GM23338 (cell line): Measurements from ENCODE around the gene LRIG1. TPM values are rescaled to one million over a fixed set of nuclear protein-coding genes. Genes with fewer than 3 reads are reported as not detected.

Experiments
- ATAC-seq: fragments of 200-7000 bp; cut with Tn5 transposase; 3 replicates; pipeline ENCODE4 v1.9.1; 2020
- DNase-seq: peaks from one replicate; pipeline ENCODE4 v3.0.0-alpha.2; 2015; ENCODE audit warnings: low spot score
- H2AFZ ChIP-seq: fragments of 200-600 bp; sonication (generic); 2 replicates; pipeline ENCODE4 v1.8.0; 2016; ENCODE audit warnings: antibody characterized with exemption, mild to moderate bottlenecking, moderate library complexity
- H3F3A ChIP-seq: fragments of 200-600 bp; sonication (generic); replicated peaks from 2 replicates; pipeline ENCODE4 v1.8.0; 2017; ENCODE audit warnings: antibody characterized with exemption, mixed run types, low read depth
- H3K27ac ChIP-seq: fragments of 200-600 bp; sonication (generic); 2 replicates; pipeline ENCODE4 v1.6.1; 2016; ENCODE audit warnings: low read depth
- H3K27me3 ChIP-seq: fragments of 200-600 bp; sonication (generic); 2 replicates; pipeline ENCODE4 v1.8.0; 2016; ENCODE audit warnings: mild to moderate bottlenecking, mixed run types, moderate library complexity; ENCODE audit not compliant: insufficient read depth
- H3K36me3 ChIP-seq: fragments of 200-600 bp; sonication (generic); 2 replicates; pipeline ENCODE4 v1.8.0; 2016; ENCODE audit warnings: mild to moderate bottlenecking; ENCODE audit not compliant: insufficient read depth
- H3K4me1 ChIP-seq: fragments of 200-600 bp; sonication (generic); 2 replicates; pipeline ENCODE4 v1.8.0; 2016; ENCODE audit warnings: mild to moderate bottlenecking, moderate library complexity; ENCODE audit not compliant: insufficient read depth
- H3K4me2 ChIP-seq: fragments of 200-600 bp; sonication (generic); 2 replicates; pipeline ENCODE4 v1.7.1; 2017; ENCODE audit warnings: mixed run types
- H3K4me3 ChIP-seq: fragments of 200-600 bp; sonication (generic); 2 replicates; pipeline ENCODE4 v1.6.1; 2016; ENCODE audit warnings: mixed run types
- H3K79me2 ChIP-seq: fragments of 200-600 bp; sonication (generic); replicated peaks from 2 replicates; pipeline ENCODE4 v1.8.0; 2017; ENCODE audit warnings: mild to moderate bottlenecking; ENCODE audit not compliant: insufficient read depth
- H3K9me2 ChIP-seq: fragments of 200-600 bp; sonication (generic); 2 replicates; pipeline ENCODE4 v1.8.0; 2017; ENCODE audit not compliant: insufficient read depth
- H4K20me1 ChIP-seq: fragments of 200-600 bp; sonication (generic); replicated peaks from 2 replicates; pipeline ENCODE4 v1.8.0; 2017; ENCODE audit warnings: mild to moderate bottlenecking; ENCODE audit not compliant: insufficient read depth
- H3K27ac Mint-ChIP-seq: 2 replicates; pipeline ENCODE4 v1.8.0; 2020; ENCODE audit warnings: inconsistent platforms, mild to moderate bottlenecking, moderate library complexity, mixed read lengths
- H3K27me3 Mint-ChIP-seq: 3 replicates; pipeline ENCODE4 v1.8.0; 2022; ENCODE audit warnings: low read depth, mild to moderate bottlenecking, moderate library complexity, mixed read lengths, inconsistent platforms; ENCODE audit not compliant: insufficient read depth, poor library complexity
- H3K36me3 Mint-ChIP-seq: 3 replicates; pipeline ENCODE4 v1.8.0; 2021; ENCODE audit warnings: low read depth, mild to moderate bottlenecking, inconsistent platforms, moderate library complexity, mixed read lengths
- H3K4me1 Mint-ChIP-seq: 3 replicates; pipeline ENCODE4 v1.8.0; 2020; ENCODE audit warnings: mild to moderate bottlenecking, inconsistent platforms, mixed read lengths
- H3K4me3 Mint-ChIP-seq: 3 replicates; pipeline ENCODE4 v1.8.0; 2021; ENCODE audit warnings: moderate library complexity, mild to moderate bottlenecking, inconsistent platforms, mixed read lengths
- H3K9me3 Mint-ChIP-seq: 3 replicates; pipeline ENCODE4 v1.8.0; 2020; ENCODE audit warnings: moderate library complexity, mild to moderate bottlenecking, inconsistent platforms, mixed read lengths
- CREB1 ChIP-seq: fragments of 250-450 bp; sonication (Bioruptor Pico); IDR thresholded peaks from 2 replicates; pipeline ENCODE4 v1.5.0; 2020; ENCODE audit warnings: low read depth, mild to moderate bottlenecking, moderate library complexity
- CTCF ChIP-seq, 2 experiments: fragments of 200-600 bp in 1 of 2; sonication (generic) in 1 of 2; conservative IDR thresholded peaks; 2 replicates each; pipeline versions ENCODE4 v1.5.1 to v1.6.1; 2016 to 2017; ENCODE audit warnings: antibody characterized with exemption in 2 of 2, low read depth in 2 of 2, mild to moderate bottlenecking in 2 of 2, moderate library complexity in 1 of 2
- EZH2 ChIP-seq: fragments of 200-600 bp; sonication (generic); IDR thresholded peaks from one replicate; pipeline ENCODE4 v1.8.0; 2017; ENCODE audit warnings: antibody characterized with exemption, mild to moderate bottlenecking, low read depth; ENCODE audit not compliant: unreplicated experiment
- EZH2phosphoT487 ChIP-seq: fragments of 200-600 bp; sonication (generic); IDR thresholded peaks from one replicate; pipeline ENCODE4 v1.8.1; 2018; ENCODE audit warnings: antibody characterized with exemption; ENCODE audit not compliant: unreplicated experiment
- JUNB ChIP-seq: IDR thresholded peaks from one replicate; pipeline ENCODE4 v1.6.1; 2016; ENCODE audit warnings: antibody characterized with exemption; ENCODE audit not compliant: unreplicated experiment
- NANOG ChIP-seq: IDR thresholded peaks from 2 replicates; pipeline ENCODE4 v1.6.1; 2016; ENCODE audit warnings: antibody characterized with exemption, borderline replicate concordance
- POLR2AphosphoS5 ChIP-seq: IDR thresholded peaks from 2 replicates; pipeline ENCODE4 v1.6.1; 2016; ENCODE audit warnings: antibody characterized with exemption, low read depth
- STAT1 ChIP-seq: IDR thresholded peaks from one replicate; pipeline ENCODE4 v1.6.1; 2016; ENCODE audit warnings: antibody characterized with exemption; ENCODE audit not compliant: unreplicated experiment
- ZNF114 ChIP-seq: fragments of 250-450 bp; sonication (Bioruptor Pico); IDR thresholded peaks from 2 replicates; pipeline ENCODE4 v1.5.0; 2020; ENCODE audit warnings: mild to moderate bottlenecking, moderate library complexity
- ZNF331 ChIP-seq: fragments of 250-450 bp; sonication (Bioruptor Pico); IDR thresholded peaks from 2 replicates; pipeline ENCODE4 v1.5.0; 2020; ENCODE audit warnings: low read depth, mild to moderate bottlenecking, moderate library complexity
- ZNF462 ChIP-seq: fragments of 250-450 bp; sonication (Bioruptor Pico); IDR thresholded peaks from 2 replicates; pipeline ENCODE4 v1.5.0; 2020; ENCODE audit warnings: mild to moderate bottlenecking, moderate library complexity
- polyA plus RNA-seq: library from polyadenylated mRNA; unstranded; fragments of >200 nt; fragmentation: Nextera tagmentation; extraction: Ambion mirVana; gene quantifications from 2 replicates; pipeline ENCODE4 v1.2.1, GENCODE V29; 2016
- total RNA-seq: library from RNA; depleted of rRNA; stranded (reverse); fragments of >200 nt; shearing (Covaris generic); gene quantifications from 2 replicates; pipeline ENCODE4 v1.2.3, GENCODE V29; 2014
- TF ChIP-seq, protein P1 (sequence below): IDR thresholded peaks from 2 replicates; pipeline ENCODE4 v1.6.1; 2016; ENCODE audit warnings: antibody characterized with exemption
- TF ChIP-seq, protein P2 (sequence below): IDR thresholded peaks from one replicate; pipeline ENCODE4 v1.6.1; 2018; ENCODE audit warnings: antibody characterized with exemption; ENCODE audit not compliant: unreplicated experiment

LRIG1 gene
- total and polyA plus RNA-seq, 2 experiments from 2014 or later: 40.0 to 134 TPM

DNA sequence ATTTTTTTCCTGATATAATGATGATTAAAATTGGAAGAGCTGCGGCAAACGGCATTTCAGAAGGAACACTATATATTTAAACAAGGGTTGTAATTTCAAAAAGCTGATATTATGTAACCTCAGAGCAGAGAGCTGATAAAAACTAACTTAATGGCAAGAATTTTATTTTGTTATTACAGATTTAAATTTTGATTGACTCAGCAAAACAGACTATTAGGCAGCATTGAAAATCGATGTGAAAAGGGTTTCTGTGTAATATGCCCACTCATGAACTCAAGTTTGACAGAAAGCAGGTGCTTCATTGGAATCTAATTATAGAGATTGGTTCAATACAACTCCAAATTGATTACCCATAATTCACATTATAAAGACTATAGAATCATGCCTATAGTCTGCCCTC lies 24.9 kb upstream of the LRIG1 start:
- H3K4me2 ChIP-seq: no peak overlapping the region
- H3K79me2 ChIP-seq: no peaks in the 10 kb centered on the region
- Mint-ChIP-seq H3K9me3 (no peaks in the 10 kb centered on the region), H3K27me3 (peaks cover 7% of the 10 kb centered on the region), H3K27ac (no peak overlapping the region), H3K4me3 (no peak overlapping the region), H3K4me1 (peaks cover 21% of the 10 kb centered on the region), H3K36me3 (no peaks in the 10 kb centered on the region)
- H3K27ac ChIP-seq: no peak overlapping the region
- H4K20me1 ChIP-seq: no peaks in the 10 kb centered on the region
- no peak for TF ChIP-seq CREB1
- TF ChIP-seq, protein P1, sequence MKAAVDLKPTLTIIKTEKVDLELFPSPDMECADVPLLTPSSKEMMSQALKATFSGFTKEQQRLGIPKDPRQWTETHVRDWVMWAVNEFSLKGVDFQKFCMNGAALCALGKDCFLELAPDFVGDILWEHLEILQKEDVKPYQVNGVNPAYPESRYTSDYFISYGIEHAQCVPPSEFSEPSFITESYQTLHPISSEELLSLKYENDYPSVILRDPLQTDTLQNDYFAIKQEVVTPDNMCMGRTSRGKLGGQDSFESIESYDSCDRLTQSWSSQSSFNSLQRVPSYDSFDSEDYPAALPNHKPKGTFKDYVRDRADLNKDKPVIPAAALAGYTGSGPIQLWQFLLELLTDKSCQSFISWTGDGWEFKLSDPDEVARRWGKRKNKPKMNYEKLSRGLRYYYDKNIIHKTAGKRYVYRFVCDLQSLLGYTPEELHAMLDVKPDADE: no peak
- no peak for TF ChIP-seq JUNB
- TF ChIP-seq, protein P2, sequence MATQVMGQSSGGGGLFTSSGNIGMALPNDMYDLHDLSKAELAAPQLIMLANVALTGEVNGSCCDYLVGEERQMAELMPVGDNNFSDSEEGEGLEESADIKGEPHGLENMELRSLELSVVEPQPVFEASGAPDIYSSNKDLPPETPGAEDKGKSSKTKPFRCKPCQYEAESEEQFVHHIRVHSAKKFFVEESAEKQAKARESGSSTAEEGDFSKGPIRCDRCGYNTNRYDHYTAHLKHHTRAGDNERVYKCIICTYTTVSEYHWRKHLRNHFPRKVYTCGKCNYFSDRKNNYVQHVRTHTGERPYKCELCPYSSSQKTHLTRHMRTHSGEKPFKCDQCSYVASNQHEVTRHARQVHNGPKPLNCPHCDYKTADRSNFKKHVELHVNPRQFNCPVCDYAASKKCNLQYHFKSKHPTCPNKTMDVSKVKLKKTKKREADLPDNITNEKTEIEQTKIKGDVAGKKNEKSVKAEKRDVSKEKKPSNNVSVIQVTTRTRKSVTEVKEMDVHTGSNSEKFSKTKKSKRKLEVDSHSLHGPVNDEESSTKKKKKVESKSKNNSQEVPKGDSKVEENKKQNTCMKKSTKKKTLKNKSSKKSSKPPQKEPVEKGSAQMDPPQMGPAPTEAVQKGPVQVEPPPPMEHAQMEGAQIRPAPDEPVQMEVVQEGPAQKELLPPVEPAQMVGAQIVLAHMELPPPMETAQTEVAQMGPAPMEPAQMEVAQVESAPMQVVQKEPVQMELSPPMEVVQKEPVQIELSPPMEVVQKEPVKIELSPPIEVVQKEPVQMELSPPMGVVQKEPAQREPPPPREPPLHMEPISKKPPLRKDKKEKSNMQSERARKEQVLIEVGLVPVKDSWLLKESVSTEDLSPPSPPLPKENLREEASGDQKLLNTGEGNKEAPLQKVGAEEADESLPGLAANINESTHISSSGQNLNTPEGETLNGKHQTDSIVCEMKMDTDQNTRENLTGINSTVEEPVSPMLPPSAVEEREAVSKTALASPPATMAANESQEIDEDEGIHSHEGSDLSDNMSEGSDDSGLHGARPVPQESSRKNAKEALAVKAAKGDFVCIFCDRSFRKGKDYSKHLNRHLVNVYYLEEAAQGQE: no peak
- no peak for TF ChIP-seq EZH2
- no peak for TF ChIP-seq CTCF (conservative IDR thresholded peaks at IDR 0.05; ENCODE audit: low read depth in 2 of 2)
- TF ChIP-seq POLR2AphosphoS5: no peak
- no peak for TF ChIP-seq ZNF462 (CRISPR knock-in tag)
- TF ChIP-seq NANOG: no peak
- TF ChIP-seq ZNF331: no peak
- TF ChIP-seq ZNF114 (CRISPR knock-in tag): no peak
- no peak for TF ChIP-seq EZH2phosphoT487
- TF ChIP-seq STAT1: no peak
- H3K36me3 ChIP-seq: no peaks in the 10 kb centered on the region
- H3F3A ChIP-seq: 0 out of 2 replicates have a peak, but pooled peaks cover 6% of the 10 kb centered on the region
- no peaks in the 10 kb centered on the region for H3K27me3 ChIP-seq
- no peaks in the 10 kb centered on the region for H3K9me2 ChIP-seq
- H3K4me1 ChIP-seq: peaks cover 21% of the 10 kb centered on the region
- H2AFZ ChIP-seq: no peak overlapping the region
- no peak overlapping the region for H3K4me3 ChIP-seq
- DNase-seq (no peak), ATAC-seq (no peak)
